Activated naive CD4-positive, alpha-beta T cell treated with anti-CD3 and anti-CD28 coated beads, Interleukin-2, amount 50 U/mL, for 16 hours (primary cell): Measurements from ENCODE around the gene KIF6.

ENCODE experiments used
- DNase-seq: peaks from one replicate; pipeline ENCODE4 v3.0.0-alpha.2; 2020

Gene KIF6

DNA sequence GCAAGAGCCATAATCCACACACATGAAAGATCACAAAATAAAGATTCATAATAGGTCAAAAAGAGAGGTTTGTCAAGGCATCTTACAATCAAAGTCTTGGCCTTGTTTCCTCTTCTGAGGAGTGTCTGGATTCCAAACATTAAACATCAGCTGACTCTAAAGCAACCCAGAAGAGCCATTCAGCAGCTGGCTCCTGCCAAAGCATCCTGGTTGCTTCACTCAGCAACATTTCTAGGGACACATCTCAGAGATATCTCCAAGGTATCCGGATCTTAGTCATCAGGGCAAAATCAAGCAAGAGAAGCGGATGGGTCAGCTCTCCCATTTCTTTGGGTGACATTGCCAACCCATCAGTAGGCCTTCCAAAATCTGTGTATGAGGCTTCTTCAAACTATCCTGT, 139.6 kb downstream of the KIF6 start:
- no peak for DNase-seq

DNA sequence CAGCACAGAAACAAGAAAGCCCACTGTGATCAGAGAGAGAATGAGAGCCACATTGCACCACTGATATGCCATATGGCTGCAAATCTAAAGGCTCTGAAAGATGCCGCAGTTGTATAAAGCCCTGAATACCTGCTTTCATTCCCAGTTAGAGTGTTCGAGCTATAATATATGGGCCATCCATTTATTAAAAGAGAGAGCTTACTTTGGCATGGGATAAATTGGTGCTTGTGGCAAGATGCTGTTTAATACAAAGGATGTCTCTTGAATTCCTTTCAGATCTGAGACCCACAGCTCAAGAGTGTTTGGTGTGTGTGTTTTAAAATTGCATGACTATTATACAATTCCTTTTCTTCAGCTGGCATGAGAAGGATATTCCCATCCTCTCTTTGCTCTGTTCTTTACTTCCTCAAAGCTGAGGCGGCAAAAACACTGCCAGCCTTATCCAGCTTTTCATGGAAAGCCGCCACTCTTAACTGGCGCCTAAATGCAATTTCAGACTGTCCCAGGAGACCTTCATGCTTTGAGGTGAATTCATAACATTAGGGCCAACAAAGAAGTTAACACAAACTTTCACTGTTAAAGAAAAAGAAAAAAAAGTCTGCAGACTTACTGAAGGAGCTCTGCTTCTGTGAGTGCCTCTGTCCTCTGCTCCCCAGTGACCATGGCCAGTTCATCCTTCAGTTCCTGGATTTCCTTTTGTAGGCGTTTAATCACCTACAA, 147.6 kb downstream of the KIF6 start:
- no peak for DNase-seq

DNA sequence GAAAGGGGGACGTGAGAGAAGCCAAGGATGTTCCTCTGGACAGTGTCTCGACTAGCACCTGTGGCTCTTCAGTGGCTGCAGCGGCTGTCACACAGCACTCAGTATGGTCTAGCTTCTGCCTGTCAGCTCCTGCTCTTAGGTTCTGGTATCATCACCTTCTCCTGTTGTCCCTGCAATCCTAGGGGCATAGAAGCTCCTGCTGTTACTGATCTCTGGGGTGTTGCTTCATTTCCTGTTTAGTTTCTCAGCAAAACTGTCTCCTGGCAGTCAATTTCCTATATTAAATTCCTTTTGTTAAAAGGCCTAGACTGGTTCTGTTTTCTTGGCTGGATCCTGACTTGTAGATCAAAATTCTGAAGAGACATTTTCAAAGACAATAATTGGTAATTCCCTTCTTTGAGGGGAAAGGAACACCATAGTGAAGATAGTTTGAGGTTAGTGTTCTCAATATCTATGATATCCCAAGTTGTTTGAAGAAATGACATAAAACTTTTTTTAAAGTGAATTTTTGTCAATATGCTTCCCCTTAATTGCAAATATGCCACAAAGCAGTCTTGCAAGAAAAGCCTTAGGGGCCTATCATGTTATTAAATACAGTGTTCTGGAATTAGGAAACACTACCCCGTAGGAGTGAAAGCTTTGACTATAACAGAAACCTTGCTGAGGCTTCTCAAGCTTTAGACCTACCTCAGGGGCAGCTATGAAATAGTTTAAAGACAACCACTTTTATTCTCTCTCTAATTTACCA, 148.5 kb downstream of the KIF6 start:
- no peak for DNase-seq

DNA sequence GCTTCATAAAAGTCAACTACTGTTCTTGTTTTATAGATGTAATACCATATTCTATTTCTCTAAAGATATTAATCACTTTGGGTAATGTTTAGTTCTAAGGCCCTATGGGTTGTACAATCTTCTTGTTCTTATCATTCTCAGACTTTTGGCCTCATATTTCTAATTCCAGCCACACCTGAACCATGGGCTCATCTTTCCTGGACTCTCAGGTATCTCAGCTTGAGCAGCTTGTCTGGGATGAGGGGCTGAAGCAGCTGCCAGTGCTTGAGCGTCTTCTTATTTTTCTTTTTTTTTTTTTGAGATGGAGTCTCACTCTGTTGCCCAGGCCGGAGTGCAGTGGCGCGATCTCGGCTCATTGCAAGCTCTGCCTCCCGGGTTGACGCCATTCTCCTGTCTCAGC, 150.2 kb downstream of the KIF6 start:
- no peak for DNase-seq

DNA sequence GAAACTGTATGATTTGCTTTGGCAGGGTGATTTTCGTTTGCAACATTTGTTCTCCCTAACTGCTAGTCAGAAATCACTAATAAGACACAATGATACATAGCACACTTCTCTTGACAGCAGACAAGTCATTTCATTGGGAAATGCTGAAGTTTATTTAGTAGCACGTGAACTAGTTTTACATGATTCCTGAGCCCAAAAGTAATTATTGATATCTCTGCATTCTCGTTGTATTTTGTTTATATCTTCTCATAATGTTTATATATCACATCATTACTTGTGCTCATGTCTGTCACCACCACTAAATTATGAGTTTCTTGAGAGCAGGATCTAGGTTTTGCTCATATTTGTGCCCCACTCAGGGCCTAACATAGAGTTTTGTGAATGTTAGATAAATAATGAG, 151.7 kb downstream of the KIF6 start:
- no peak for DNase-seq

DNA sequence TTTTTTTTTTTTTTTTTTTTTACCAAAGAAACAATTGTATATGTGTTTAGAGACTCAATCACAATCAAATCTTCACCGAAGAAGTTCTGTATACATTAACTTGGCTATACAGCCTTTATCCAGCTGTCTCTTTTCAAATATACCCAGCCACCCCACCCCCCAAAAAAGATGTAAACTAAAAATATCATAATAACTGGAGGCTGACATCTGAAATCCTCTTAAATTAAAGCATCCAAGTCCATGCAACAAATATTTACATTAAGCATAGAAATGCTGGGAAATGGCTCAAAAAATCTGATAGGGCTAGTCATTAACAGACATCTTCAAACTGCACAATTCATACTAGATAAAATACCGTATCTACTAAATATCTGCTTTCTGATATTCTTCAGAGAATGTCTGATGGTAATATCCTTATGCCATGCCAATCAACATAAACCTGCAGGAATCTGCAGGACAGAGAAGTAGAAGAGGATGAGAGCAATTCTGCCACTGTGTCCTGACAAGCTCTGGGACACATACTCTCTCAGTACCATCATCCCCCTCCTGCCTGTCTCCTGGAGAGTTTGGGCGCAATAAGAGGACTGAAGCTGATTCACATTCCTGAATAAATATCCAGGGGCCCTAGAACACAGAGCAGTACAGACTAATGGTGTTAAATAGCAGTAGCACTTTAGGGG, 152.4 kb downstream of the KIF6 start:
- no peak for DNase-seq

DNA sequence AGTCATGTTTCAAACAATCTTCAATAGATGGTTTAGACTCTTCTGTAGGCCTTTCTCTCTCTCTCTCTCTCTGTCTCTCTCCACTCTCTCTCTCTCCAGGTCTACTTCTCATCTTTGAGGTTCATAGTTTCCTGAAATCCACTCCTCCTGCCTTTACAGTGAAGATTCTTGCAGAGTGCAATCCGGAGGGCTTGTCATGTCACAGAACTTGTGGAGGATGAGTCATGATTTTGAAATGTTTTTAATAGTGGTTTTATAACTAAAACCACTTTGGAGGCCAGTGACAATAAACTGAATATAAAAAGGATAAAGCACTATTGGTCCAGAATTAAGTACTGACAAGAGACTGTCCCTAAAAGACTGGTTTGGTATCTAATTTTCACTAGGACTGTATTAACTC, 156.3 kb downstream of the KIF6 start:
- no peak for DNase-seq

DNA sequence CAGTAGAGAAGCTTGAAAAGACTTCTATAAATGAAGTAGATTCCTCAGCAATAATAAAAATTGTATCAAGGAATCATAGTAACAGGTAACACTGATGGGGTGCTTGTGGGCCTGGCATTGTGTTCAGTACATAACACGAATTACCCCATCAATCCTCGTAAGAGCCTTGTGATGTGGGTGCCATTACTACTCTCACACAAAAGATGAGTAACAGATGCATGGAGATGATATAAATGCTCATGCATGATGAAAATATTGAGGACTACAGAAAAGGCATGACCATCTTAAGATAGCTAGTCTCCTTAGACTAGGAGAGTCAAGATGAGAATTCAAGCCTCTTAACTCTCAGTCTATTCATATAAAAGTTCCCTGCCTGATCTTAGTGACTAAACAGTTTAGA, 158.1 kb downstream of the KIF6 start:
- DNase-seq = no peak

DNA sequence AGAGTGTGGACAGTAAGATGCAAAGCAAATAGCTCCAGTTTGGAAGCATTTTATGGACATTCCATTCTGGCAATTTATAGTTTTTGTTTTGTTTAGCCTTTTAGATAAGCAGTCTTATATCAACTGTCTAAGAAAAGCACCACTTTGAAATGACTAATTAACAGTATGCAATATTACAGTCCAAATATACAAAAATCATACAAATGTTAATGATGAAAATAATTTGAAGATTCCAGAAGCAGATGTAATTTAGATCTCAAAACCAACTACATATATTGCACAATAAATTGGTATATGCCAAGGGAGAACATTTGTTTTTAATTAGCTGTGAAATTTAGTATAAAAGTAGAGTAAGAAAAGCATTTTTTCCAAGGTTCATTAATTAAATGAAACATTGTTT, 158.8 kb downstream of the KIF6 start:
- DNase-seq = no peak

DNA sequence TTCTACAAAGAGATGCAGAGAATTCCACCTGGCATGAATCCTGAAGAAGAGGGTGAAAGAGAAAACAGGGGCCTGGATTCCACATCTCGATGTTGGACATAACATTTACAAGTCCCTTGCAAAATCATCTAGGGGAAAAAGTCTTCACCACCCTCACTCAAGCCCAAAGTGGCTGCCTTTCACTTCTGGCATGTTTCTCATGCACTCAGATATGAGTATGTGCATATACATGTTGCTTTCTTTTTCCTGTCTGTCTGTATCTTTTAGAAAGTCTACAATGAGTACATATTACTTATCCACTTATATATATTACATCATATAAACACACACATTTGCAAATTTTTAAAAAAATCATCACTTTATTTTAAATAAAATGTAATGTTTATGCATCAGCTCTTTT, 159.3 kb downstream of the KIF6 start:
- no peak for DNase-seq

DNA sequence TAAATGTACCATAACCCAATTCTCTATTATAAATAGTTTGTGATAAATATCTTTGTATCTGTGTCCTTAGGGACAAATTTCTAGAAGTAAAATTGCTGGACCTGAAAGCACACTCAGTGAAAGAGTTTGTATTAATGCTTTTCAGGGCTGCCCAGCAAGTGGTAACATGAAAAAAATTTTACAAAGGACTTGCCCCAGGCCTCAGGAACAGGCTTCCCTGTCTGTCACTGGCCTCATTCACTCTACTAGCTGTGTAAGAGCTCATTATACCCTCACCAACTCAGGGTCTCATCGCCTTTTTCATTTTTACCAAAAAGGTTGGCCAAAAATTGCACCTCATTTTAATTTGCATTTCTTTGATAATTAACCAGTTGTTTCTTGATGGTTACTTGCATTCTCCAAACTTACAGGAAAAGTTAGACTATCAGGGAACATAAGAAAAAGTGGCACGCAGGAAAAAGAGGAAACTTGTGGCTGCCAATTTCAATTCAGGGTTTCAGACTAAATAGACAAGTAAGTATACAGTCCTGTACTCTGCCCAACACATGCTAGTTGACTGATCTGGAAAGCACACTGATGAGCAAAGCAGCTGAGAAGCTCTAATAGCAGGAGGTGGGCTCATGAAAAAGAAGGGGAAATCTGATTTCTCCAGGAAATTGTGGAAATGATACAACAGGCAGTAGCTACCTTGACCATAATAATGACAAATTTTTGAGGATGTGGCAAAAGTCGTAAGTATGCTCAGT, 161.5 kb downstream of the KIF6 start:
- no peak for DNase-seq

DNA sequence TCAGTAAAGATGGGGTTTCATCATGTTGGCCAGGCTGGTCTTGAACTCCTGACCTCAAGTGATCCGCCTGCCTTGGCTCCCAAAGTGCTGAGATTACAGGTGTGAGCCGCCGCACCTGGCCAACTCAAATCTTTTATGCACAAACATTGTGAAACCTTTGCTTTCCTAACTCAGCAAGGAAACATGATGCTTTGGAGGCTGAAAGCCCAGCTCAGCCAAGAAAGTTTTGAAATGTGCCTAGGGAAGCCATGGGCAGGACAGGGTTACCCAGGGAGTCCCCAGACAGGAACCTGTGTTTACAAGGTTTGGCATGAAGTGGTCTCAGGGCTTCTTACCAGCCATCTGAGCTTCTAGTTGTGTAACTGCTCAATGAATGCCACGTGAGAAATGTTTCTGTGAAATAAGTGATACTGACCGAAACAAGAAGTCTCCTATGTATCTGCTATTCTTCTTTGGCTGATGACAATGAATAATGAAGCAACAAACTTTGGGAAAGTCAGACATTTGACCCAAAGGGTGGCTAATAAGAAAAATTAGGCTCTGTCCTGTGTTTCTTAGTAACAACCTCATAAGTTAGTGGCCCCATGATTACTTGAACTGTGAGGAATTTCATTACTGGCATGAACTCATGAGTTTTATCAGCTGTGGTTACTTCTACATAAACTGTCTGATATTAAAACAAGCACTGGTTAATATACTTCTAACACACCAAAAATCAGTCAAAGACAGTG, 163.5 kb downstream of the KIF6 start:
- DNase-seq = no peak

DNA sequence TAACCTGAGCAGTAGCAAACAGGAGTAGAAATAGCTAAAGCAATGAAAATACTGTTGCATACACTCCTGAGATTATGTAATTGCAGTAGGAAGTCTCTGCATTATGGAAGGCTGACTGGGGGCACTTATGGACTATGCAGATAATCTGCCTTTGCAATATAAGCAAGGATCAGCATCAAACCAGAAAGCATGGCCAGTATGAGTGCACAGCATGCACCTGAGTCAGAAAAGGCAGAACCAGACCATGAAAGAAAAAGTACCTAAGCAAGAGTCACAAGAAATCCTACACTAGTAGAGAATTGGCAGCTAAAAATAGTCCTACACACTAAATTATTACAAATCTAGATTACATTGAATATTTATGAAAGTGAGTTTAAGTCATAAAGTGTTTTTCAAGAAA, 164.3 kb downstream of the KIF6 start:
- DNase-seq = no peak

DNA sequence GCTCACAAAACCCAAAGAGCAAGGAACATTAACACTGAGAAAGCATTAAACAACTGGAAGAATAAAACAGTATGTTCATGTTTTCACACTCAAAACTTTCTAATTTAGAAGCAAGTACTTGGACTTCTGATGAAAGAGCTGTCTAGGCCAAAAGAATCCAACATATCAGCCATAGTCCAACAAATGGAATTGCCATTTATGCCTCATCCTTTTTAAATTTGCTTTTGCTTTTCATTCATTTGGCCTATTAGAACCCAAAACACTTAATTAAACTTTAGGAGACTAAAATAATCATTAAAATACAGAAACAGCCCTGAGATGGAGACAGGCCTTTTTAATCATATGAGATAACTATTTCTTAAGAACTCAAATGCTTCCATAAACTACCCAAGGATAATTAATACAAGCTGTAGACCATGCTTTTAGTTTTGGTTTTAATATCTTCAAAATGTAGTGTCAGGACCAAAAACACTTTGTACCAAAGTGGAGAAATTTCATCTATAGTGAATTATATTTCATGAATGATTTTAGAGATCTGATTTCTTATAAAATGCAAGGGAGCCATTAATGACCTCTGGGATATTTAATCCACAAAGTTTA, 166.5 kb downstream of the KIF6 start:
- DNase-seq = no peak

DNA sequence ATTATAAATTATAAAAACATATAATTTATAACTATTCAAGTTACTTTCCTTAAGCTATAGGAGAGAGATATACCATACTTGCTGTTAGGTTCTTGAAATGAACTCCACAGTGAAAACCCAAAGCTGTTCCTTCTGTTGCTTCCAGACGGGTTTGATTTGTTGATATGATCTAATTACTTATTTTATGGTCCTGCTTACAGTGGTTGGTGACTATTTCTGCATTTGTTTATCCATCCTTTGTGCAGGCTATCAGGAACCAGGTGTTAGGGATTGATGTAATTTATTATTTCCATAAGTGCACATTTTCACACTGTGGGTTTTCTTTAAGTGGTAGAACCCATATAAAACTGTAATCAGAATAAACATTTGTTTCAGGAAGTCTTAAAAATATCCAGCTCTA, 167.1 kb downstream of the KIF6 start:
- no peak for DNase-seq

DNA sequence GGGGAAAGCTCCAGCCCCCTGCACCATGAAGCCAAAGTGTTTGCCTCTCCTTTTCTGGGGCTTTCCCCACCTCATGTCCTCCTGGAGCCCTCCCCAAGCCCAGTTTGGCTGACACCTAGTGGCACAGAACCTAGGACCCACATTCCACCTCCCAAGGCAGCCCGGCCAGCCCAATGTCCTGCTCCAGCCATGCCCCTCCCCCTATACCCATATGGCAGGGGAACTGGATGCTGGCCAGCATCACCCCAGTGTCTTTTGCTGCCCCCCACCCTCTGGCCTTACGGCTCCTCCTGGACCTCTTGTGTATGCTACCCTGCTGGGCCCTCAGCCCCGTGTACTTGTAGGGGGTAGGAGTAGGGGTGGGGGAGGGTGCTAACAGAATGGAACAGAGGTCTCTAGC, 170.1 kb downstream of the KIF6 start:
- no peak for DNase-seq

DNA sequence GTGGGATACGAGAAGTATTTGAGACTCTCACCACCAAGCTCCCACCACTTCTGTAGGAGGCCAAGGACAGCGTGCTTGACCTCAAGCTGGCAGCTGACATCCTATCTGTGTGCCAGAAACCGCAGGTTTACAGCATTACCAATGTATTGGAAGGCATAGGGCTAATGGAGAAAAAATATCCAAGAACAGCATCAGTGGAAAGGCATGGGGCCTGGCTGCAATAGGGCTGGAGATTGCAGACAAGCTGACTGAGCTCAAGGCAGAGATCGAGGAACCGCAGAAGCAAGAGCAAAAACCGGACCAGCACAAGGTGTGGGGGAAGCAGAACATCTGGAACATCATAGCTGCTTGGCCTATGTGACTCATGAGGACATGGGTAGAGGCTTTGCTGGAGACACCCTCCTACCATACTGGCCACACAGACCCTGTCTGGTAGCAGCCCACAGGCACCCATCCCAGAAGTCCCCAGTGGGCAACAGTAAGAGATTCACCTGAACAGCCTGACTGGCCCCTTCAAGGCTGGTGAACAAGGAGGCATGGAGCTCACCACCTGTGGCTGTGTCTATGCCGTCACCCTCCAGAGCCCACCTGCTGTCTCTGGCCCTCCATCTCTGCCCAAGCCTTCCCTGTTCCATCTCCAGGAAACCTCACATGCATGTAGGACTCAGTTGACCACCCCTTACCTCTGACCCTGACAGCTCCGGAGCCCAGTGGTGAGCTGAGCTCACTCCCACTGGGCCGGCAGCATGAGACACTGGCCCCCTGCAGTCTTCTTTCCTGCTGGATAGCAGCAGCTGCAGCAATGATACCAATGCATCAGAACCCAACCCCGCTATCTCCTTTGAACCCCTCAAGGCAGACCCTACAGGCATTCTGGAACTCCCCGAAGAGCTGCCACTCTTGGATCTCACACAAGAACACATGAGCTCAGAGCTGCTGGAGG, 171.1 kb downstream of the KIF6 start:
- no peak for DNase-seq

DNA sequence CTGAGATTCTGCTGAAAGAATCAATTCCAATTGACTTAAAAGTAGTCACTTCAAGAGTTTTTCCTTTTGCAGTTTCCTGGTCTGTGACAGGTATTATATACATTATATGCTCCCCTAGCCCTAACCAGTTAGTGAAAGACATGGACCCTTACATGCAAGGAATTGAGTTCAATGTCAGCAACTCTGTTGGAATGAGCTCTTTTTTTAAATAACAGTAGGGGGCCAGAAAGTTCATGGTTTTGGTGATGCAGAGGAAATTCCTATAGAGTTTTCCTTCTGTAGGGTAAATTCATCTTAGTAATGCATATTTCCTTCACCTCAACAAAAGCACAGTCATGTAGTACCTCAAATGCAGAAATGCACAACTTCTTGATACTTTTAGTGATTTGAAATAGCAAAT, 172.2 kb downstream of the KIF6 start:
- DNase-seq = no peak

DNA sequence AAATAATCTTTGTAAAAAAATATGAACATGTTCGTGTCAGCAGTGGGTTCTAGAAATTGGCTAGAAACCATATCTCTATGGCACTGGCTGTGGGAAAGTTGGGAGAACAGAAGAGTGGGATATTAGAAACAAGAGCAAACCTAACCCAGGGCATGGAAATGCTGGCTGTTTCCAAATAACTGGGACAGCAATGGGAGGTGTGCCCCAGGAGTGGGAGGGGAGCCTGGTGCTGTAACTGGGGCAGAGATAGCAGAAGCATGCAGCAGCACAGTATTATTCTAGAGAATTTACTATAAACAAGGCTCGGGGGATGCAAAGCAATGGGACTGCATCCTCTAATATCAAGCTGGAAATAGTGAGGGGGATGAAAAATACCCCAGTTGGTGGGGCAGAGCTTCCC, 175.0 kb downstream of the KIF6 start:
- DNase-seq = no peak

DNA sequence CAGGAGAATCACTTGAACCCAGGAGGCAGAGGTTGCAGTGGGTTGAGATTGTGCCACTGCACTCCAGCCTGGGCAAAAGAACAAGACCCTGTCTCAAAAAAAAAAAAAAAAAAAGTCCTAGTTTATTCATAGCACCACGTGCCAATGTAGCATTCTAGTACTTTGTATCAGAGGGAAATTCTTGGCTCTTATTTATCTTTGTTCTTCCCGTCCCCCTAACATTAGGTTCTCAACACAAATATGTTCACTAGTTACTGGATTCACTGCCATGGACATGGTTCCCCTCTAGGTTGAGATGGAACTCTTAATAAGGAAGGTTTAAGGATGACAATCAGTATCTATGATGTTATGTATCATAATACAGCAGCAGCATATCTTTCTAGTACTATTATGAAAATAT, 178.5 kb downstream of the KIF6 start:
- no peak for DNase-seq

DNA sequence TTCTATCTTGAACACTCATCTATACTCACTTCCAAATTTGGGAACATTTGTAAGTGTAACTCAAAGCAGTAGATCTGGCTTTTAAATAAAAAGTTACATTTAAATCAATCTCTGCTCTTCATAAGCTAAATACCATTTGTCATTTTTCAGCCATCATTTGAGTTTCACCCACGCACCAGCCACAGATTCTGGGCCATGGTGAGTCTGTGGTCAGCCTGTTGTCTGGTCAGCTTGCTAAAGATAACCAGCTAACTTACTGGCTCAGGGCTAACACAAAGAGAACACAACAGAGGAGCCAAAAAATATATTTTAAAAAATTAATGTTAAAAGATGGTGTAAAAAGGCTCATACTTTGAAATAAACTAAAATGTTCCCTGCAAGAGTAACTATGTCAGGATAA, 181.3 kb downstream of the KIF6 start:
- no peak for DNase-seq
